Transverse colon (tissue), 3 donors: Measurements from ENCODE around the gene CADM3.

Source experiments
- POLR2A ChIP-seq: fragments of 450-650 bp; IDR thresholded peaks from one replicate; pipeline ENCODE4 v1.6.1; 2016; ENCODE audit warnings: antibody characterized with exemption, mild to moderate bottlenecking, moderate library complexity
- TF ChIP-seq, protein P1 (sequence below), 5 experiments: fragments of 200-600 bp in 3 of 5; fragments of 450-650 bp in 2 of 5; sonication (generic) in 3 of 5; IDR thresholded peaks; 1 replicate in 2 of 5; 2 replicates in 3 of 5; pipeline ENCODE4 v1.5.1; 2016 to 2017; ENCODE audit warnings: antibody characterized with exemption in 5 of 5, inconsistent platforms in 3 of 5, mild to moderate bottlenecking in 2 of 5, moderate library complexity in 1 of 5

DNA sequence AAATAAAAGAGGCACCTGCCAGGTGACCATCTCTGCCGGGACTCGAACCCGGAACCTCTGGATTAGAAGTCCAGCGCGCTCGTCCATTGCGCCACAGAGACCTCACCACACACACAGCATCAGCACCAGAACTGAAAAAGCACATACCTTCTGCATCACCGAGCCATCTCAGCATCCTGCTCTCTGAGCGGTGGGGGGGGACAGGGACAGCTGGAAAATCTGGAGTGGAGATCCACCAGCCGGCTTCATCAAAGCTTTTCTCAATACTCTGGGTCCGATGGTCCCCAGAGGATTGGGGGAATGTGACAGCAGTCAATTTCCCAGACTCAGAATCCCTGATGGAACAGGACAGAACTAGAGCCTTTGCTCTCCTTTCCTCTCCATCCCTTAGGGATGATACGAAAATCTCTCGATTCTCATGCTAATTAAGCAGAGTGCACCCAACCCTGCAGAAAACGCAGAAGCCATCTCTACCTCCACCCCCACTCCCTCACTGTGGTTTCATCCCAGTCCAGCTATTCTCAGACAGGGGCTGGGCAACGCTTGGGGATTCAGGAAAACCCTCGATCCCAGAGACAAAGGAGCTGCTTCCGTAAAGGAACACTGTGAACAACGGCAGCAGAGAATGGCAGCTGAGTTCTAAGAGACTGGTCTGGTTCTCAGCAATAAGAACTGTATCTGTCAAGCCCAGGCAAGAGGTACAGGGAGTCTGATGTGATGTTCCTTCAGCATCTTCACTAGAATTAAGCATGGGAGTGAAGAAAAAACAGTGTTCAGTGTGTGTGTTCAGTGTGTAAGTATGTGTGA lies 29.6 kb upstream of the CADM3 start:
- TF ChIP-seq, protein P1, sequence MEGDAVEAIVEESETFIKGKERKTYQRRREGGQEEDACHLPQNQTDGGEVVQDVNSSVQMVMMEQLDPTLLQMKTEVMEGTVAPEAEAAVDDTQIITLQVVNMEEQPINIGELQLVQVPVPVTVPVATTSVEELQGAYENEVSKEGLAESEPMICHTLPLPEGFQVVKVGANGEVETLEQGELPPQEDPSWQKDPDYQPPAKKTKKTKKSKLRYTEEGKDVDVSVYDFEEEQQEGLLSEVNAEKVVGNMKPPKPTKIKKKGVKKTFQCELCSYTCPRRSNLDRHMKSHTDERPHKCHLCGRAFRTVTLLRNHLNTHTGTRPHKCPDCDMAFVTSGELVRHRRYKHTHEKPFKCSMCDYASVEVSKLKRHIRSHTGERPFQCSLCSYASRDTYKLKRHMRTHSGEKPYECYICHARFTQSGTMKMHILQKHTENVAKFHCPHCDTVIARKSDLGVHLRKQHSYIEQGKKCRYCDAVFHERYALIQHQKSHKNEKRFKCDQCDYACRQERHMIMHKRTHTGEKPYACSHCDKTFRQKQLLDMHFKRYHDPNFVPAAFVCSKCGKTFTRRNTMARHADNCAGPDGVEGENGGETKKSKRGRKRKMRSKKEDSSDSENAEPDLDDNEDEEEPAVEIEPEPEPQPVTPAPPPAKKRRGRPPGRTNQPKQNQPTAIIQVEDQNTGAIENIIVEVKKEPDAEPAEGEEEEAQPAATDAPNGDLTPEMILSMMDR (IDR thresholded peaks at IDR 0.05), result no peak
- no peak for TF ChIP-seq POLR2A
